GM23338 (cell line): Measurements from ENCODE around the gene CACNA1F. TPM values are rescaled to one million over a fixed set of nuclear protein-coding genes. Genes with fewer than 3 reads are reported as not detected.

Source experiments
- ATAC-seq: fragments of 200-7000 bp; cut with Tn5 transposase; 3 replicates; pipeline ENCODE4 v1.9.1; 2020
- DNase-seq: peaks from one replicate; pipeline ENCODE4 v3.0.0-alpha.2; 2015; ENCODE audit warnings: low spot score
- H2AFZ ChIP-seq: fragments of 200-600 bp; sonication (generic); 2 replicates; pipeline ENCODE4 v1.8.0; 2016; ENCODE audit warnings: antibody characterized with exemption, mild to moderate bottlenecking, moderate library complexity
- H3F3A ChIP-seq: fragments of 200-600 bp; sonication (generic); replicated peaks from 2 replicates; pipeline ENCODE4 v1.8.0; 2017; ENCODE audit warnings: antibody characterized with exemption, mixed run types, low read depth
- H3K27ac ChIP-seq: fragments of 200-600 bp; sonication (generic); 2 replicates; pipeline ENCODE4 v1.6.1; 2016; ENCODE audit warnings: low read depth
- H3K27me3 ChIP-seq: fragments of 200-600 bp; sonication (generic); 2 replicates; pipeline ENCODE4 v1.8.0; 2016; ENCODE audit warnings: mild to moderate bottlenecking, mixed run types, moderate library complexity; ENCODE audit not compliant: insufficient read depth
- H3K36me3 ChIP-seq: fragments of 200-600 bp; sonication (generic); 2 replicates; pipeline ENCODE4 v1.8.0; 2016; ENCODE audit warnings: mild to moderate bottlenecking; ENCODE audit not compliant: insufficient read depth
- H3K4me1 ChIP-seq: fragments of 200-600 bp; sonication (generic); 2 replicates; pipeline ENCODE4 v1.8.0; 2016; ENCODE audit warnings: mild to moderate bottlenecking, moderate library complexity; ENCODE audit not compliant: insufficient read depth
- H3K4me2 ChIP-seq: fragments of 200-600 bp; sonication (generic); 2 replicates; pipeline ENCODE4 v1.7.1; 2017; ENCODE audit warnings: mixed run types
- H3K4me3 ChIP-seq: fragments of 200-600 bp; sonication (generic); 2 replicates; pipeline ENCODE4 v1.6.1; 2016; ENCODE audit warnings: mixed run types
- H3K79me2 ChIP-seq: fragments of 200-600 bp; sonication (generic); replicated peaks from 2 replicates; pipeline ENCODE4 v1.8.0; 2017; ENCODE audit warnings: mild to moderate bottlenecking; ENCODE audit not compliant: insufficient read depth
- H3K9me2 ChIP-seq: fragments of 200-600 bp; sonication (generic); 2 replicates; pipeline ENCODE4 v1.8.0; 2017; ENCODE audit not compliant: insufficient read depth
- H4K20me1 ChIP-seq: fragments of 200-600 bp; sonication (generic); replicated peaks from 2 replicates; pipeline ENCODE4 v1.8.0; 2017; ENCODE audit warnings: mild to moderate bottlenecking; ENCODE audit not compliant: insufficient read depth
- H3K27ac Mint-ChIP-seq: 2 replicates; pipeline ENCODE4 v1.8.0; 2020; ENCODE audit warnings: inconsistent platforms, mild to moderate bottlenecking, moderate library complexity, mixed read lengths
- H3K27me3 Mint-ChIP-seq: 3 replicates; pipeline ENCODE4 v1.8.0; 2022; ENCODE audit warnings: low read depth, mild to moderate bottlenecking, moderate library complexity, mixed read lengths, inconsistent platforms; ENCODE audit not compliant: insufficient read depth, poor library complexity
- H3K36me3 Mint-ChIP-seq: 3 replicates; pipeline ENCODE4 v1.8.0; 2021; ENCODE audit warnings: low read depth, mild to moderate bottlenecking, inconsistent platforms, moderate library complexity, mixed read lengths
- H3K4me1 Mint-ChIP-seq: 3 replicates; pipeline ENCODE4 v1.8.0; 2020; ENCODE audit warnings: mild to moderate bottlenecking, inconsistent platforms, mixed read lengths
- H3K4me3 Mint-ChIP-seq: 3 replicates; pipeline ENCODE4 v1.8.0; 2021; ENCODE audit warnings: moderate library complexity, mild to moderate bottlenecking, inconsistent platforms, mixed read lengths
- H3K9me3 Mint-ChIP-seq: 3 replicates; pipeline ENCODE4 v1.8.0; 2020; ENCODE audit warnings: moderate library complexity, mild to moderate bottlenecking, inconsistent platforms, mixed read lengths
- CREB1 ChIP-seq: fragments of 250-450 bp; sonication (Bioruptor Pico); IDR thresholded peaks from 2 replicates; pipeline ENCODE4 v1.5.0; 2020; ENCODE audit warnings: low read depth, mild to moderate bottlenecking, moderate library complexity
- CTCF ChIP-seq, 2 experiments: fragments of 200-600 bp in 1 of 2; sonication (generic) in 1 of 2; conservative IDR thresholded peaks; 2 replicates each; pipeline versions ENCODE4 v1.5.1 to v1.6.1; 2016 to 2017; ENCODE audit warnings: antibody characterized with exemption in 2 of 2, low read depth in 2 of 2, mild to moderate bottlenecking in 2 of 2, moderate library complexity in 1 of 2
- ETS1 ChIP-seq: IDR thresholded peaks from 2 replicates; pipeline ENCODE4 v1.6.1; 2016; ENCODE audit warnings: antibody characterized with exemption
- EZH2 ChIP-seq: fragments of 200-600 bp; sonication (generic); IDR thresholded peaks from one replicate; pipeline ENCODE4 v1.8.0; 2017; ENCODE audit warnings: antibody characterized with exemption, mild to moderate bottlenecking, low read depth; ENCODE audit not compliant: unreplicated experiment
- EZH2phosphoT487 ChIP-seq: fragments of 200-600 bp; sonication (generic); IDR thresholded peaks from one replicate; pipeline ENCODE4 v1.8.1; 2018; ENCODE audit warnings: antibody characterized with exemption; ENCODE audit not compliant: unreplicated experiment
- JUNB ChIP-seq: IDR thresholded peaks from one replicate; pipeline ENCODE4 v1.6.1; 2016; ENCODE audit warnings: antibody characterized with exemption; ENCODE audit not compliant: unreplicated experiment
- NANOG ChIP-seq: IDR thresholded peaks from 2 replicates; pipeline ENCODE4 v1.6.1; 2016; ENCODE audit warnings: antibody characterized with exemption, borderline replicate concordance
- POLR2AphosphoS5 ChIP-seq: IDR thresholded peaks from 2 replicates; pipeline ENCODE4 v1.6.1; 2016; ENCODE audit warnings: antibody characterized with exemption, low read depth
- REST ChIP-seq: IDR thresholded peaks from one replicate; pipeline ENCODE4 v1.6.1; 2018; ENCODE audit warnings: antibody characterized with exemption; ENCODE audit not compliant: unreplicated experiment
- STAT1 ChIP-seq: IDR thresholded peaks from one replicate; pipeline ENCODE4 v1.6.1; 2016; ENCODE audit warnings: antibody characterized with exemption; ENCODE audit not compliant: unreplicated experiment
- ZNF114 ChIP-seq: fragments of 250-450 bp; sonication (Bioruptor Pico); IDR thresholded peaks from 2 replicates; pipeline ENCODE4 v1.5.0; 2020; ENCODE audit warnings: mild to moderate bottlenecking, moderate library complexity
- ZNF331 ChIP-seq: fragments of 250-450 bp; sonication (Bioruptor Pico); IDR thresholded peaks from 2 replicates; pipeline ENCODE4 v1.5.0; 2020; ENCODE audit warnings: low read depth, mild to moderate bottlenecking, moderate library complexity
- polyA plus RNA-seq: library from polyadenylated mRNA; unstranded; fragments of >200 nt; fragmentation: Nextera tagmentation; extraction: Ambion mirVana; gene quantifications from 2 replicates; pipeline ENCODE4 v1.2.1, GENCODE V29; 2016
- total RNA-seq: library from RNA; depleted of rRNA; stranded (reverse); fragments of >200 nt; shearing (Covaris generic); gene quantifications from 2 replicates; pipeline ENCODE4 v1.2.3, GENCODE V29; 2014

Gene CACNA1F
- total and polyA plus RNA-seq, 2 experiments from 2014 or later, result 0.44 to 0.90 TPM

- H2AFZ ChIP-seq, result no peak overlapping the region
- no peak overlapping the region for H3K27ac ChIP-seq
- no peak overlapping the region for H3K4me2 ChIP-seq
- no peak for ATAC-seq
- TF ChIP-seq ZNF114 (no peak), JUNB (no peak)
- no peaks in the 10 kb centered on the region for H3K27me3 ChIP-seq
- H3K9me2 ChIP-seq, result no peaks in the 10 kb centered on the region
- no peaks in the 10 kb centered on the region for H3K4me1 ChIP-seq
- H3K36me3 ChIP-seq, result no peaks in the 10 kb centered on the region
- H4K20me1 ChIP-seq, result no peaks in the 10 kb centered on the region
- no peaks in the 10 kb centered on the region for H3K9me3 Mint-ChIP-seq
- no peak overlapping the region for H3K4me3 Mint-ChIP-seq
- no peaks in the 10 kb centered on the region for H3F3A ChIP-seq
- H3K4me1 Mint-ChIP-seq, result peaks cover 8% of the 10 kb centered on the region; the same call in 2 of the 3 replicates
- H3K27ac Mint-ChIP-seq, result no peak overlapping the region
- H3K79me2 ChIP-seq, result no peaks in the 10 kb centered on the region
- H3K27me3 Mint-ChIP-seq, result peaks cover 6% of the 10 kb centered on the region
- H3K36me3 Mint-ChIP-seq, result no peaks in the 10 kb centered on the region; the same call in 2 of the 3 replicates
- no peak for DNase-seq
- H3K4me3 ChIP-seq, result no peak overlapping the region
Measured at GRCh38 chrX:49232525-49232924, 615 bp downstream of the CACNA1F start.

- Histone ChIP-seq H3K27ac (no peak overlapping the region), H3F3A (no peaks in the 10 kb centered on the region), H3K36me3 (no peaks in the 10 kb centered on the region), H3K9me2 (no peaks in the 10 kb centered on the region), H3K4me1 (no peaks in the 10 kb centered on the region), H2AFZ (no peak overlapping the region), H3K4me2 (0 out of 2 replicates have a peak overlapping the region, but pooled peaks have one; percentile 81), H3K4me3 (no peak overlapping the region), H3K27me3 (no peaks in the 10 kb centered on the region), H3K79me2 (no peaks in the 10 kb centered on the region), H4K20me1 (no peaks in the 10 kb centered on the region)
- H3K27me3 Mint-ChIP-seq, result peaks cover 9% of the 10 kb centered on the region
- H3K4me1 Mint-ChIP-seq, result peaks cover 8% of the 10 kb centered on the region; the same call in 2 of the 3 replicates
- no peak for DNase-seq
- no peaks in the 10 kb centered on the region for H3K9me3 Mint-ChIP-seq
- no peak overlapping the region; the same call in 1 of the 2 replicates for H3K27ac Mint-ChIP-seq
- no peak for ATAC-seq
- H3K4me3 Mint-ChIP-seq, result peak overlapping the region; percentile 79
- no peaks in the 10 kb centered on the region; the same call in 2 of the 3 replicates for H3K36me3 Mint-ChIP-seq
- TF ChIP-seq ZNF114 (no peak), NANOG (no peak), EZH2phosphoT487 (no peak), CTCF (conservative IDR thresholded peaks at IDR 0.05; ENCODE audit: low read depth in 2 of 2) (no peak), ZNF331 (CRISPR knock-in tag) (no peak), CREB1 (CRISPR knock-in tag) (no peak), REST (no peak), ETS1 (no peak), STAT1 (no peak), EZH2 (no peak), POLR2AphosphoS5 (no peak)
Measured at GRCh38 chrX:49231333-49232000, 1.7 kb downstream of the CACNA1F start.
